ENCODE results near the gene ISY1.

ISY1 gene

GRCh38 chr3:129087138-129087702, 73.6 kb downstream of the ISY1 start:
- H3K27ac ChIP-seq = no peak overlapping the region
- TF ChIP-seq ZFX (IDR thresholded peaks at IDR 0.05; ENCODE audit: borderline replicate concordance) = no peak
- TF ChIP-seq CTCF (IDR thresholded peaks at IDR 0.05) = no peak

GRCh38 chr3:129085818-129086217, 75.0 kb downstream of the ISY1 start:
- TF ChIP-seq CTCF (IDR thresholded peaks at IDR 0.05) = no peak
- TF ChIP-seq ZFX (IDR thresholded peaks at IDR 0.05; ENCODE audit: borderline replicate concordance) = no peak
- no peak overlapping the region for H3K27ac ChIP-seq

DNA sequence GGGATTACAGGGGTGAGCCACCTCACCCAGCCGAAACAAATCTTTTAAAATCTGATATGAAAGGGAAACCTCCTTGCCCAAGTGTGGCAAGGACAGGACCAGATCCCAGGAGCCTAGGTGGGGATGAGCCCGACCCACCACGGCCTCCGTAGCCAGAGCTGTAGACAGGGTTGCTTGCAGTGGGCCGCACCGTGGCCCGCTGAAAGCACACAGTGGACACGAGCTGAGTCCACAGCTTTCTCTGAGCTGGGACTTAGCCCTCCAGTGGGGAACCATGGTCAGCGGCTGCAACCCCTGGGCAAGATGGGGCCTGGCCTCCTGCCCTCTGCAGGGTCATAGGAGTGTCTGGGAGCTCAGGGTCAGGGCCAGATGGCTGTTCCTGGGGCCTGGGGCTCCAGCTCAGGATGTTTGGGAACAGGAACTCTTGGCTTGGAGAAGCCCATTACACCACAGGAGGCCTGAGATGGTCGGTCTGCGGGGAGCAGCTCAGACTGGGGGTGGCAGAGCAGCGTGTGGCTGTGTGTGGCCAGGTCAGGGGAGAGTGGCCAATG, 75.6 kb downstream of the ISY1 start:
- H3K27ac ChIP-seq = no peak overlapping the region
- TF ChIP-seq ZFX (IDR thresholded peaks at IDR 0.05; ENCODE audit: borderline replicate concordance) (no peak), CTCF (IDR thresholded peaks at IDR 0.05) (no peak)

DNA sequence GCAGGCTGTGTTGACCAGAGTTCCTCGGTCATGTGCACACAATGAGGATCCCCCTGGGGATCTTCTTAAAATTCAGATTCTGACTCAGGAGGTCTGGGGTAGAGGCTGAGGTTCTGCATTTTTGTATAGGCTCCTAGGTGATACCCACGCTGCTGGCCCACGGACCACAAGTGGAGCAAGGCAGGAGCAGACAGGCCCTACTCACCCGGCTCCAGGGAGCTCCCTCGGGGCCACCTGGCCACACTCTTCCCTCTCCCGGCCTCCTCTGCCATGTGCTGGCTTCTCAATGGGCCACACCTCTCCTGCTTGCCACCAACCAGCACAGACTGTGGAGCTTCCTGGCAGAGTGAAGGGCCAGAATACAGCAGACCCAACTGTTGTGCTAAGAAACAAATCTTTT, 76.4 kb downstream of the ISY1 start:
- TF ChIP-seq ZFX (IDR thresholded peaks at IDR 0.05; ENCODE audit: borderline replicate concordance) (no peak), CTCF (IDR thresholded peaks at IDR 0.05) (no peak)
- no peak overlapping the region for H3K27ac ChIP-seq

GRCh38 chr3:129082026-129082425, 78.8 kb downstream of the ISY1 start:
- no peak overlapping the region for H3K27ac ChIP-seq
- no peak for TF ChIP-seq CTCF (IDR thresholded peaks at IDR 0.05)
- TF ChIP-seq ZFX (IDR thresholded peaks at IDR 0.05; ENCODE audit: borderline replicate concordance) = no peak

GRCh38 chr3:129081503-129081902, 79.4 kb downstream of the ISY1 start:
- H3K27ac ChIP-seq = no peak overlapping the region
- TF ChIP-seq CTCF (IDR thresholded peaks at IDR 0.05) = no peak
- no peak for TF ChIP-seq ZFX (IDR thresholded peaks at IDR 0.05; ENCODE audit: borderline replicate concordance)

DNA sequence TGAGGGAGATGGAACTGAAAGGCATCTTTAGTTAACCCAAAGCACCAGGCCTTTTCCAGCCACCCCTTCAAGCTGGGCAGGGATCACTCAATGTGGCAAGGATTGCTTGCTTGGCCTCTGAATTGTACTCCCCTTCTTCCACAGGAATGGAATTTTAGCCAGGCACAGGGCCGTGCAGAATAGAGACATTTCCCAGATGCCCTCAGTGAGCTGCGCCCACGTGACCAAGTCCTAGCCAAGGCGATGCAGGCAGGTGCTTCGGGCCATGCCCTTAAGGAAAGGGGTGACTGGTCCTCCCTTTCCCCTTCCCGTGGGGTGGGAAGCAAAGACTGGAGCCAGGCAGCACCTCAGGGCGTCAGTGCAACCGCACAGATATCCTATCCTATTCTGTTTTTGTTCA, 82.4 kb downstream of the ISY1 start:
- H3K27ac ChIP-seq = no peak overlapping the region
- no peak for TF ChIP-seq ZFX (IDR thresholded peaks at IDR 0.05; ENCODE audit: borderline replicate concordance)
- no peak for TF ChIP-seq CTCF (IDR thresholded peaks at IDR 0.05)
